Thoracic aorta (tissue), 2 donors: ENCODE measurements around the gene BCL2. TPM values are rescaled to one million over a fixed set of nuclear protein-coding genes. Genes with fewer than 3 reads are reported as not detected.

ENCODE experiments used
- ATAC-seq: fragments of 150-250 bp; one replicate; pipeline ENCODE4 v1.8.0; 2017; ENCODE audit warnings: low read depth; ENCODE audit not compliant: insufficient number of reproducible peaks, low FRiP score
- DNase-seq: peaks from one replicate; pipeline ENCODE4 v3.0.0-alpha.2; 2020; ENCODE audit warnings: low spot score
- H3K27ac ChIP-seq, 2 donors: fragments of 200-600 bp; sonication (generic); 1 replicate in 1 of 2; 2 replicates in 1 of 2; pipeline ENCODE4 v1.5.1; 2016; ENCODE audit warnings: mild to moderate bottlenecking in 2 of 2, moderate library complexity in 2 of 2
- H3K27me3 ChIP-seq: fragments of 200-600 bp; sonication (generic); replicated peaks from 2 replicates; pipeline ENCODE4 v1.6.0; 2016; ENCODE audit warnings: mild to moderate bottlenecking; ENCODE audit not compliant: insufficient read depth
- H3K36me3 ChIP-seq: fragments of 200-600 bp; sonication (generic); one replicate; pipeline ENCODE4 v1.5.1; 2016
- H3K4me1 ChIP-seq, 2 donors: fragments of 200-600 bp; sonication (generic); 1 replicate in 1 of 2; 2 replicates in 1 of 2; pipeline versions ENCODE4 v1.5.1 to v1.6.0; 2016; ENCODE audit warnings: low read depth in 2 of 2, mild to moderate bottlenecking in 1 of 2; ENCODE audit not compliant: control insufficient read depth in 1 of 2
- H3K4me3 ChIP-seq: fragments of 200-600 bp; sonication (generic); 2 replicates; pipeline ENCODE4 v1.5.1; 2016; ENCODE audit warnings: mild to moderate bottlenecking
- H3K9me3 ChIP-seq: fragments of 200-600 bp; sonication (generic); 2 replicates; pipeline ENCODE4 v1.5.1; 2016
- total RNA-seq, 2 donors: library from RNA; depleted of rRNA; stranded (reverse); fragments of >200 nt; gene quantifications; one replicate each; pipeline versions ENCODE4 v1.1.0 to v1.2.3, GENCODE V29; 2016
- TF ChIP-seq, protein P1 (sequence below): fragments of 200-600 bp; sonication (generic); IDR thresholded peaks from one replicate; pipeline ENCODE4 v1.5.1; 2019; ENCODE audit warnings: antibody characterized with exemption

BCL2 gene
- total RNA-seq, 2 donors from 2014 or later = 22.9 to 29.3 TPM

DNA sequence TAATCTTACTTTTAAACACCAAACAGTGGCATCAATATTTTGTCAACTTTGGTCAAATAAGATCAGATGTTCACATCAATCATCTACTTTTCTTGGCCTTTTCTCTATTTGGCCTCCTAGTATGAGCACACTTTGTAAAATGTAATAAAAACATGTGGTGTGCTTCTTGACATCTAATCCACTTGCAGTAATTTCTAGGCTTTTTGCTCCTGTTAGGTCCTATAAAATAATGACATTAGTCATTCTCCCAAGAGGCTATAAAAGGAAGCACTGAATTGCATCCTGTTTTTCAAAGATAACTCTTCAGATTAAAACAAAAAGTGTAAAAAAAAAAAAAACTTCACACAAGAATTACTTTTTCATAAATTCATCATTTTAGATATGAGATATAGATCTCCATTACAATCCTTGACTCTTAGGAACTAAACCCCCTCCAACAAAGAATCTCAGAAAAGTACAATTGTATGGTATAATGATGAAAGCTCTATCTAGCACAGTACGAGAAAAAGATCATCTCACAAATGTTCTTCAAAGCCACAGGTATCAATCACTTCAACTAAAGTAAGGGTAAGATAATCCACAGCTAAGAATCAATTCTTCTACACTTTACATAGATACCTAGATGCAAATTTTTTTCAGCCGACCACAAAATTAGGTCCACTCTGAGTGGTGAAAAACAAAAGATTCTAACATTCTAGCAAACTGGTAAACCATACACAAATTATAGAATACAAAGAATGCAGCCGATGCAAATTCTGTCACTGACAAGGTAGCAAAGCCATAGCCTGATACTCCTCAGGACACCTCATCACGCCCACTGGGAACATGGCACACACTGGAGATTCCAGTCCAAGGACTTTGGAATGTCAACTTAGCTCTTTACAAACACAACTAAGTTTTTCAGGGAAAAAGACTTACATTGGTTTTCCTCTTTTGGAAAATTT, 2.7 kb downstream of the BCL2 start:
- ATAC-seq (no peak), DNase-seq (no peak)
- Histone ChIP-seq H3K4me3 (peak overlapping the region; percentile 92), H3K4me1 (peaks cover 16 to 58% of the 10 kb centered on the region in 2 donors), H3K9me3 (no peaks in the 10 kb centered on the region), H3K36me3 (no peaks in the 10 kb centered on the region), H3K27me3 (no peaks in the 10 kb centered on the region), H3K27ac (peak overlapping the region; percentile 31 to 36)
- TF ChIP-seq, protein P1, sequence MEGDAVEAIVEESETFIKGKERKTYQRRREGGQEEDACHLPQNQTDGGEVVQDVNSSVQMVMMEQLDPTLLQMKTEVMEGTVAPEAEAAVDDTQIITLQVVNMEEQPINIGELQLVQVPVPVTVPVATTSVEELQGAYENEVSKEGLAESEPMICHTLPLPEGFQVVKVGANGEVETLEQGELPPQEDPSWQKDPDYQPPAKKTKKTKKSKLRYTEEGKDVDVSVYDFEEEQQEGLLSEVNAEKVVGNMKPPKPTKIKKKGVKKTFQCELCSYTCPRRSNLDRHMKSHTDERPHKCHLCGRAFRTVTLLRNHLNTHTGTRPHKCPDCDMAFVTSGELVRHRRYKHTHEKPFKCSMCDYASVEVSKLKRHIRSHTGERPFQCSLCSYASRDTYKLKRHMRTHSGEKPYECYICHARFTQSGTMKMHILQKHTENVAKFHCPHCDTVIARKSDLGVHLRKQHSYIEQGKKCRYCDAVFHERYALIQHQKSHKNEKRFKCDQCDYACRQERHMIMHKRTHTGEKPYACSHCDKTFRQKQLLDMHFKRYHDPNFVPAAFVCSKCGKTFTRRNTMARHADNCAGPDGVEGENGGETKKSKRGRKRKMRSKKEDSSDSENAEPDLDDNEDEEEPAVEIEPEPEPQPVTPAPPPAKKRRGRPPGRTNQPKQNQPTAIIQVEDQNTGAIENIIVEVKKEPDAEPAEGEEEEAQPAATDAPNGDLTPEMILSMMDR = no peak

DNA sequence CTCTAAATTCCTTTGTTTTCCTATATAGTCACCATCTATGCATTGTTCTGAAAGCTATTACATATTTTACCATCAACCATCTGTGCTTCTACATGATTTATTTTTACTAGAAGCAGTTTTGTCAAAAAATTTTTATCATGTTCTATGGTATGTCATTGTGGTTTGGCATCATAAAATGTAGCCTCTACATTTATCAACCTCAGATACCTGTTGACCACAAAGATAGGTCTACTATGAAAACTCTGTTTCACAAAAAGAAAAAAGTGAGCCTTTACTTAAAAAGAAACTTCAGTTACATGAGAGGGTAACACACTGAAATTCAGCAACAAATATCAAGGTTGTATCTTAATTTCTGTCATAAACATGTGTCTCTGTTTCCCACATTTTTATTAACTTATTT, 3.7 kb downstream of the BCL2 start:
- Histone ChIP-seq H3K27me3 (no peaks in the 10 kb centered on the region), H3K36me3 (no peaks in the 10 kb centered on the region), H3K4me3 (peak overlapping the region; percentile 44), H3K9me3 (no peaks in the 10 kb centered on the region), H3K4me1 (peaks cover 16 to 53% of the 10 kb centered on the region in 2 donors), H3K27ac (no peak overlapping the region)
- DNase-seq (no peak), ATAC-seq (no peak)
- TF ChIP-seq, protein P1 = no peak

DNA sequence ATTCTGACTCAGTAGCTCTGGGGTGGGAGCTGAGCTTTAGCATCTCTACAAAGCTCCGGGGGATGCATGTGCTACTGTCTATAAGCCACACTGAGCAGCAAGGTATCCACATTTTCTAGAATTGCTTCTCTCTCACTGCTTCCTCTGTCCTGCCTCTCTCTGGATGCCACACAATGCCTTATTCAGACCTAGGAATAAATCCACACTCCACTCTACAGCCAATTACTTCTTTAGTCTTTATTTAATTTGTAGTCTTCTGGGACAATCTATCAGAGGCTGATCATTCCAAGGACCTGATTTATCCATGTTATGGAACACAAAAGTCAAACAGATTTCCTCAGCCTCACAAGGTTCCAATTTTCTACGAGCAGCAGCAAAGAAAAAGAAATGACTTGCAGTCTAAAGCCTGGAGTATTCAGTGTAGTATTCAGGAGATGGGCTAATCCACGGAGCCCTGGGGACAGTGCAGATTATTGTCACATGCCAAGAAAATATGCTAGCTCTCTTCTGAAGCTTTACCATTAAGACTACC, 4.4 kb downstream of the BCL2 start:
- Histone ChIP-seq H3K4me3 (peak overlapping the region; percentile 44), H3K36me3 (no peaks in the 10 kb centered on the region), H3K4me1 (peaks cover 16 to 50% of the 10 kb centered on the region in 2 donors), H3K9me3 (no peaks in the 10 kb centered on the region), H3K27ac (peak overlapping the region in 1 of 2 donors; percentile 35), H3K27me3 (no peaks in the 10 kb centered on the region)
- ATAC-seq (no peak), DNase-seq (no peak)
- TF ChIP-seq, protein P1 = no peak

DNA sequence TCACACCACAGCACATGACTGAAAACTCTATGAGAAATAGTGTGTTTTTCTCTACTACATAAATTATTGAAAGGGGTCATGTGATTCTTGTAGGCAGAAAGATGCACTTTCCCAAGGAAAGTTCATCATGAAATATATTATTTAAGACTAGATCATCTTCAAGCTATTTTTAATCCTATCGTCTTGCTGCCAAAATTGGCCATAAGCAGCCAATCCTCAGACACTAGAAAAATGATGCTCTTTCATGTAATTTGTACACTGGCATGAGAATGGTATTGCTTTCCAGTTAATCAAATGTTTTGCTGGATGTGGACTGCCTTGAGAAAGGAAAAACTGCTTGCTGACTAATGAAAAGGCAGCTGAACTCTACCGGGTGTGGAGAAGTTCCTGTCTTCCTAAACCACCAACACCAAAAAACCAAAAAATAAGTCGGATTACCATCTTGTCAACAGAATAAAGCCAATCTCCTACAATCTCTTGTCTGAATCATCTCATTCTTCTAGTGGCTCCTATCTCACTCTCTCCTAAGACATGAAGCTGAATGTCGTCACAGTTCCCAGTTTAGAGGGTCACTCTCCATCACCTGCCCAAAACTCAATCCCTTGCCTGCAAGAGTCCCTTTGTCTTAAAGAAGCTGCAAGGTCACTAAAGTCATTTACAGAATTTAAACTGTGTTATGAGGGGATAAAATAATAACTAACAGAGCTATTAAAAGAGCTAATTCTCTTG, 5.3 kb downstream of the BCL2 start:
- H3K27ac ChIP-seq = no peak overlapping the region
- H3K9me3 ChIP-seq = no peaks in the 10 kb centered on the region
- H3K36me3 ChIP-seq = no peaks in the 10 kb centered on the region
- peaks cover 16 to 50% of the 10 kb centered on the region in 2 donors for H3K4me1 ChIP-seq
- DNase-seq (no peak), ATAC-seq (no peak)
- H3K4me3 ChIP-seq = peak overlapping the region; percentile 44
- no peaks in the 10 kb centered on the region for H3K27me3 ChIP-seq
- TF ChIP-seq, protein P1 = no peak

DNA sequence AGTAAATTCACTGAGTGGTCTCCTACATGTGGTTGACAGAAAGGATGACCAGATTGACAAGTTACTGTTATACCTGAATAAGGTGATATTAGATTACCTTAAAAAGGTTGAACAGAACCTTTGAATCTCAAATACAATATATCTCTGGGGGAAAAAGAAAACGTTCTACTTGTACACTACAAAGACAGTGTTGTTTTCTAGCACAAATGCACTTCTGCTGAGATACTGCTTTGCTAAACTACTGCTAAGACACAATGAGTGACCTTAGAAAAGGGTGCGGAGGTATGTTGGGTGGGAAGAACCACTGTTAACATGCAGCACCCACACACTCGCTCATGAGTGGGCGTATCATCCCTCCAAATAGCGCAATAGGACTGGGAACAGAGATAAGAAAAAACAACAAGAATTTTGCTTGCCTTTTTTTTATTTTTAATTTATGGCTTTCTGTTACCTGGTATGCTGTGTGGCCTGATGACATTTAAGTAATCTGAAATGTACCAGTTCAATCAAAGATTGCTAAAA, 6.1 kb downstream of the BCL2 start:
- Histone ChIP-seq H3K4me1 (peaks cover 16 to 50% of the 10 kb centered on the region in 2 donors), H3K36me3 (no peaks in the 10 kb centered on the region), H3K4me3 (no peak overlapping the region), H3K27me3 (no peaks in the 10 kb centered on the region), H3K27ac (no peak overlapping the region), H3K9me3 (no peaks in the 10 kb centered on the region)
- ATAC-seq = no peak
- TF ChIP-seq, protein P1 = no peak
- no peak for DNase-seq
